ENCODE data around the gene SKAP2.

The SKAP2 gene

DNA sequence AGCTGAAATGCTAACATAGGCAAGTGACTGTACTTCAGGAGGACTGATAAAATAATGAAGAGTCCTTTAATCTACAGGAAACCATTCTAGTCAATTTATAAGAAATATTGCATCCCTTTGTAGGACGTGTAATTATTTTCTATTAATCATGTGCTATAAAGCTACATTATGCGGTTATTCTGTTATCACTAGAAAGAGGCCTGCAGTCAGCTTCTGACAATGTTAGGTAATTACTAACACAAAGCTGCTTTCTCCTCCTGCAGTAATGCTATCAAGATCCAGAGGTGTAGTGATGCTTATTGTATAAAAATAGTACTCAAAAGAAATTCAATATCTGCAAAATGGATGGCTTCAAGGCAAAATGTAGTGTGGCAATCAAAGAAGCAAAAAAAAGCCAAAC is 191.1 kb downstream of the SKAP2 start:
- DNase-seq (ENCODE audit: low read depth, low spot score): no peak
- TF ChIP-seq, protein P1, sequence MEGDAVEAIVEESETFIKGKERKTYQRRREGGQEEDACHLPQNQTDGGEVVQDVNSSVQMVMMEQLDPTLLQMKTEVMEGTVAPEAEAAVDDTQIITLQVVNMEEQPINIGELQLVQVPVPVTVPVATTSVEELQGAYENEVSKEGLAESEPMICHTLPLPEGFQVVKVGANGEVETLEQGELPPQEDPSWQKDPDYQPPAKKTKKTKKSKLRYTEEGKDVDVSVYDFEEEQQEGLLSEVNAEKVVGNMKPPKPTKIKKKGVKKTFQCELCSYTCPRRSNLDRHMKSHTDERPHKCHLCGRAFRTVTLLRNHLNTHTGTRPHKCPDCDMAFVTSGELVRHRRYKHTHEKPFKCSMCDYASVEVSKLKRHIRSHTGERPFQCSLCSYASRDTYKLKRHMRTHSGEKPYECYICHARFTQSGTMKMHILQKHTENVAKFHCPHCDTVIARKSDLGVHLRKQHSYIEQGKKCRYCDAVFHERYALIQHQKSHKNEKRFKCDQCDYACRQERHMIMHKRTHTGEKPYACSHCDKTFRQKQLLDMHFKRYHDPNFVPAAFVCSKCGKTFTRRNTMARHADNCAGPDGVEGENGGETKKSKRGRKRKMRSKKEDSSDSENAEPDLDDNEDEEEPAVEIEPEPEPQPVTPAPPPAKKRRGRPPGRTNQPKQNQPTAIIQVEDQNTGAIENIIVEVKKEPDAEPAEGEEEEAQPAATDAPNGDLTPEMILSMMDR (IDR thresholded peaks at IDR 0.05; ENCODE audit: low read depth, low read length): no peak
- in situ Hi-C loops (cut with HindIII; ENCODE audit: low sequenced_read_pairs): no loop called here
- H3K4me3 ChIP-seq (ENCODE audit: low read depth, low read length): no peak overlapping the region

DNA sequence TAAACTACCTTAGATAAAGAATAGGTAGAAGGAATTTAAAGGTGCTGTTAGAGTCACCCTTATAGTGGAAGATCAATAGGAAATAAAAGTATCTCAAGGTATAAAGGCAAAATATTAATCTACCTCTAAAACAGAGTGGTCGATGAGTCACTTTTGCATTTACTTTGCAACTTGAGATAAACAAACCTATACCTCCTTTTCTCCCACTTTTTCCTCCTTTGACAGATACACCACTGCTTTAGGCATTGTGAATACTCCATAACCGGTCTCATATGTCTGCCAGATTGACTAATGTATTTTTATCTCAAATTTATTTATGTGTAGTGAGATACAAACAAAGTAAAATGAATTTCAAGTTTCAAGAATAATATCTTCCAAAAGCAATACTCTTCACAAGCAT is 193.5 kb downstream of the SKAP2 start:
- in situ Hi-C loops (cut with HindIII; ENCODE audit: low sequenced_read_pairs): no loop called here
- no peak overlapping the region for H3K4me3 ChIP-seq (ENCODE audit: low read depth, low read length)
- no peak for DNase-seq (ENCODE audit: low read depth, low spot score)
- TF ChIP-seq, protein P1 (IDR thresholded peaks at IDR 0.05; ENCODE audit: low read depth, low read length): no peak

DNA sequence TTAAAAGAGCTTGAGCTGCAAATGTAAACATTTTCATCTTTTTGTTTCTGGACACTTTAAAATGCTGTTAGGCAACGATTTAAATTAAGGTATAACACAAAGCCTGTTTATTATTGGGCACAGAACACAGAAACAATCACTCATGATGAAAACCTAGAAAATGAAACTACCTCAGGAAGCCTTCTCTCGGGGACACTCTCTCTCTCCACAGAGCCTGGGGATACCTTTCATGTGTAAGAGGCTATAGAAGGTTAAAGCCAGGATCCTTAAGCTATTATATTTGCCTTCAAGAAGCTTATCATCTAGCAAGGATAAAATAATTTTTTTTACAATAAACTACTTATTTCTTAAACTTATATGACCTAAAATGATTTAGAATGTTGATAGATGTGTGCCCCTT is 194.1 kb downstream of the SKAP2 start:
- in situ Hi-C loops (cut with HindIII; ENCODE audit: low sequenced_read_pairs): no loop called here
- TF ChIP-seq, protein P1 (IDR thresholded peaks at IDR 0.05; ENCODE audit: low read depth, low read length): no peak
- DNase-seq (ENCODE audit: low read depth, low spot score): no peak
- no peak overlapping the region for H3K4me3 ChIP-seq (ENCODE audit: low read depth, low read length)

DNA sequence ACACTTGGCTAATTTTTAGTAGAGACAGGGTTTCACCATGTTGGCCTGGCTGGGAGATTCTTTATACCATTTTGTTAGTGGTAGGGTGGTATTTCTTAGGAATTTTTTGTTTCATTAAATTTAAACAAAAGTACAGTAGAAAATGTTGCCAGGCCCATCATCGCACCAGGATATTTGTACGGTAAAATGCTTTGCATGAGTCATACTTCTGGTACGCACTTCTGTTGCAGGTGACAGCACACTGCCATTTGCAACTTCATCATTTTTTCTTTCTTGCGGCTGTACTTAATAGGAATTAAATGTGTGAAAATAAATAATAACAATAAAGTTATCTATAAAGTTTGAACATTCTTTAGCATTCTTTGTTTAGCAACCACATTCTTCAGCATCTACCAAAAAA is 195.6 kb downstream of the SKAP2 start:
- in situ Hi-C loops (cut with HindIII; ENCODE audit: low sequenced_read_pairs): no loop called here
- DNase-seq (ENCODE audit: low read depth, low spot score): no peak
- H3K4me3 ChIP-seq (ENCODE audit: low read depth, low read length): no peak overlapping the region
- TF ChIP-seq, protein P1 (IDR thresholded peaks at IDR 0.05; ENCODE audit: low read depth, low read length): no peak

DNA sequence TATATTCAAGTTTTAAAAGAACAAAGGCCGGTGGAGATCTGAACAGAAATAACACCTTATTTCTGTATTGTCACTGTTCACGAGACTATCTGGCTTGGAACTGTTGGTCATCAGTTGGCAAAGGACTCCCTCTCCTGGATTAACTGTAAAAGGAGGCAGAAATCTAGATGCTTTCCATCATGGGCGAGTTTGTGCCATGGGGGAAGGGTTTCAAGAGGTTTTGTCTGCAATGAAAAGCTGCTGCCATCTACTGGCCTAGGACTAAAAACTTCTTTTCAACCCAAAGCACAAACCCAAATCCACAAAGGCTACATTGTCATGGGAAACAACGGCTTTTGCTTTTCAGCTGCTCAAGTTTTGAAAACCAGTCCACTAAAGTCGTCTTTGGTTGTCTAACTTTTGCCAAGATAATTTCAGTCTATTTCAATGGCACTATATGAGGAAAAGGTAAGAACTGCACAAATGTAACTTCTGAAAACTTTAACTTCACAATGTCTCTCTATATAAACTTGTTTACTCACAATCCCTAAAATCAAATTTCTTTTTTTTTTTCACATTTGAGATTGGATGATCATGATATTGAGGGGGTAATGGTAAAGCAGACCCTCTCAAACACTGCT is 196.8 kb downstream of the SKAP2 start:
- TF ChIP-seq, protein P1 (IDR thresholded peaks at IDR 0.05; ENCODE audit: low read depth, low read length): peak; percentile 83
- in situ Hi-C loops (cut with HindIII; ENCODE audit: low sequenced_read_pairs): no loop called here
- peak; percentile 93 for DNase-seq (ENCODE audit: low read depth, low spot score)
- no peak overlapping the region for H3K4me3 ChIP-seq (ENCODE audit: low read depth, low read length)

DNA sequence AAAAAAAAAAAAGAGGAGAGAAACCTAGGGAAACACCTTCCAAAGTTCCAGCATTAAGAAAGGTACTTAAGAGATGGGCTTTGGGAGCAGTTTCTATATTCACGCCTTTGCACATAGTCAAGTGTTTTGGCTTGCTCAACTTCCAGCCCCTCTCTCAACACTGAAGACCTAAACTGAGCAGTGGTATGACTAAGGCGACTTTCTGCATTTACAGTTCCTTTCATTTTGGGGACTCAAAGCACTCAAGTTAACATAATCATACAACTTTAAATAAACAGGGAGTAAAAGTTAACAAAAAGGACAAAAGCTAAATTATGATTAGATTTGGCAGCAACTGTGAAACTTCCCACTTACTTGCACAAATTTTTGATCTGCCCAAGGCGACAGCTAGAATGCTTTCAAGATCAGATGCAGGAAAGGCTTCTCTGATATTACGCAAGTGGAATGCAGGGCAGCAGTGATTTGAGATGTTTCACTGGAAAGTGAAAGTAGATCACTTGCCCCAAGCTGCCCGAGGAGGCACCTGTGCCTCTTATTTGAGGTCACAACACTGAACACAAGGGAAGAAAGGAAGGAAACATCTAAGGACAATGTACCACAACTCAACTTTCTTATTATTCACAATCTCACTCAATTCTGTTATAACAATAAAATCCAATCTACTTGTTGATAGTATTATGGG is 199.5 kb downstream of the SKAP2 start:
- in situ Hi-C loops (cut with HindIII; ENCODE audit: low sequenced_read_pairs): no loop called here
- no peak for DNase-seq (ENCODE audit: low read depth, low spot score)
- no peak overlapping the region for H3K4me3 ChIP-seq (ENCODE audit: low read depth, low read length)
- TF ChIP-seq, protein P1 (IDR thresholded peaks at IDR 0.05; ENCODE audit: low read depth, low read length): no peak
